ENCODE measurements around the gene EGLN1. TPM values are rescaled to one million over a fixed set of nuclear protein-coding genes. Genes with fewer than 3 reads are reported as not detected.
"Not testable (repeated sequence)": the region's sequence is repeated elsewhere in the genome, so short reads cannot be mapped to it uniquely, and the experiment has no call there.

EGLN1 gene
- total RNA-seq, 1 donor from 2014 or later: 24.2 TPM

DNA sequence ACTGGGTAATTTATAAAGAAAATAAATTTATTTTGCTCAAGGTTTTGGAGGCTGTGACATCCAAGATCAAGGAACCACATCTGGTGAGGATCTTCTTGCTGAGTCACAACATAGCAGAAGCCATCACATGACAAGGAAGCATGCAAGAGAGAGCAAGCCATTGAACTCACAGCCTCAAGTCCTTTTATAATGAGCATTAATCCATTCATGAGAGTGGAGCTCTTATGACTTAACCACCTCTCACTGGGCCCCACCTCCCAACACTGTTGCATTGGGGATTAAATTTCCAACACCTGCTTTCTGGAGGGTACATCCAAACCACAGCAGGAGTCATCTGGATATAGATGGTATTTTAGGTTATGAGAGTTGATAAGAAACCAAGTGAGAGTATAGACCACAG, 20.6 kb upstream of the EGLN1 start:
- DNase-seq (ENCODE audit: extremely low spot score, unreplicated experiment): no peak
- Mint-ChIP-seq H3K4me3 (no peak overlapping the region), H3K36me3 (no peaks in the 10 kb centered on the region), H3K4me1 (ENCODE audit: unreplicated experiment) (no peaks in the 10 kb centered on the region), H3K27me3 (peaks cover 18% of the 10 kb centered on the region), H3K9me3 (peaks cover 5% of the 10 kb centered on the region), H3K27ac (no peak overlapping the region)
- no peak for TF ChIP-seq CTCF (conservative IDR thresholded peaks at IDR 0.05)

DNA sequence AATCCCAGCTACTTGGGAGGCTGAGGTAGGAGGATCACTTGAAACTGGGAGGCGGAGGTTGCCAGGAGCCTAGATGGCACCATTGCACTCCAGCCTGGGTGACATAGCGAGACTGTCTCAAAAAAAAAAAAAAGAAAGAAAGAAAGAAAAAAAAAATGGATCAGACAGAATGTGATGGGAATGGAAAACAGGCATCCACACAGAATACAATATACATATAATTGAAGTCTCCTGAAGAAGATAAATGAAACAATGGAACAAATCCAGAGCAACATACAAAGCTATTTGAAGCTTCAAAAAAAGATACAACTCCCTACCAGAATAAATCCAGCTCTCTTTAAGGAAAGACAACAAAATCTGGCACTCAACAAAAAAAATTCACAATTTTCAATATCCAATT, 10.9 kb upstream of the EGLN1 start:
- no peak for TF ChIP-seq CTCF (conservative IDR thresholded peaks at IDR 0.05)
- Mint-ChIP-seq H3K9me3 (peaks cover 5% of the 10 kb centered on the region), H3K4me3 (no peak overlapping the region), H3K27me3 (no peaks in the 10 kb centered on the region), H3K27ac (no peak overlapping the region), H3K4me1 (ENCODE audit: unreplicated experiment) (peaks cover 4% of the 10 kb centered on the region), H3K36me3 (no peaks in the 10 kb centered on the region)
- no peak for DNase-seq (ENCODE audit: extremely low spot score, unreplicated experiment)

DNA sequence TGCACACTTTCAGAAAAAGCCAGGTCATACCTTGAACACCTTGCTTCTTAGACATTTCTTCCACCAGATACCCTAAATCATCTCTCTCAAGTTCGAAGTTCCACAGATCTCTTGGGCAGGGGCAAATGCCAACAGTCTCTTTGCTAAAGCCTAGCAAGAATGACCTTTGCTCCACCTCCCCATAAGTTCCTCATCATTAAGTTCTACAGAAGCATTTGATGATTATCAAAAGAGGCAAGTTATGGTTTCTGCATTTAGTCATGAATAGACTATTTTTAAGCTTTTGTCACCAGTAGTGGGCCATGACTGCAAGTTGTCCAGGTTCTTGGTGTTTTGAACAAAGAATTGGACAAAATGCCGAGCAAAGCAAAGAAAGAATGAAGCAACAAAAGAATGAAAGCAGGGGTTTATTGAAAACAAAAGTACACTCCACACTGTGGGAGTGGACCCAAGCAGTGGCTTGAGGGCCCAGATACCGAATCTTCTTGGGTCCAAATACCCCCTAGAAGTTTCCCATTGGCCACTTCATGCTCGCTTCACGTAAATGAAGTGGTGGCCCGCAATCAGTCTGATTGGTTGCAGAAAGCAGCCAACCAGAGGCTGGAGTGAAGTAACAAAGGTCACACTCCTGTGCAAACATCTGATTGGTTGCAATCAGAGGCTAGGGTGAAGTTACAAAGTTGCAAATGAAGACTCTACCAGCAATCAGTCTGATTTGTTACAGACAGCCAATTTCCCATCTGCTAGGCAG, 9.8 kb upstream of the EGLN1 start:
- Mint-ChIP-seq H3K4me3 (no peak overlapping the region), H3K9me3 (peaks cover 5% of the 10 kb centered on the region), H3K4me1 (ENCODE audit: unreplicated experiment) (peaks cover 4% of the 10 kb centered on the region), H3K27me3 (no peaks in the 10 kb centered on the region), H3K27ac (no peak overlapping the region), H3K36me3 (no peaks in the 10 kb centered on the region)
- no peak for DNase-seq (ENCODE audit: extremely low spot score, unreplicated experiment)
- no peak for TF ChIP-seq CTCF (conservative IDR thresholded peaks at IDR 0.05)

- DNase-seq (ENCODE audit: extremely low spot score, unreplicated experiment); H3K27ac Mint-ChIP-seq; H3K27me3 Mint-ChIP-seq; H3K9me3 Mint-ChIP-seq; H3K4me1 Mint-ChIP-seq (ENCODE audit: unreplicated experiment); H3K4me3 Mint-ChIP-seq; H3K36me3 Mint-ChIP-seq: not testable (repeated sequence)
Observed at GRCh38 chr1:231430678-231431352, 8.7 kb upstream of the EGLN1 start.

DNA sequence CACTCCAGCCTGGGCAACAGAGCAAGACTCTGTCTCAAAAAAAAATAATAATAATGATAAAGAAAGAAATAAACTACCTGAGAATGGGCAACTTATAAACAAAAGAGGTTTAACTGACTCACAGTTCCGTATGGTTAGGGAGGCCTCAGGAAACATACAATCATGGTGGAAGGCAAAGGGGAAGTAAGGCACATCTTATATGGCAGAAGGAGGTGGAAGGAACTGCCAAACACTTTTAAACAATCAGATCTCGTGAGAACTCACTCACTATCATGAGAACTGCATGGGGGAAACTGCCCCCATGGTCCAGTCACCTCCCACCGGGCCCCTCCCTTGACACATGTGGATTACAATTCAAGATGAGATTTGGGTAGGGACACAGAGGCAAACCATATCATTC, 6.3 kb upstream of the EGLN1 start:
- DNase-seq (ENCODE audit: extremely low spot score, unreplicated experiment): no peak
- H3K4me1 Mint-ChIP-seq (ENCODE audit: unreplicated experiment): peaks cover 4% of the 10 kb centered on the region
- peaks cover 5% of the 10 kb centered on the region for H3K9me3 Mint-ChIP-seq
- no peaks in the 10 kb centered on the region for H3K36me3 Mint-ChIP-seq
- no peak overlapping the region for H3K27ac Mint-ChIP-seq
- H3K27me3 Mint-ChIP-seq: peaks cover 7% of the 10 kb centered on the region
- no peak overlapping the region for H3K4me3 Mint-ChIP-seq
- no peak for TF ChIP-seq CTCF (conservative IDR thresholded peaks at IDR 0.05)
